ENCODE measurements around the gene NDP. TPM values are rescaled to one million over a fixed set of nuclear protein-coding genes. Genes with fewer than 3 reads are reported as not detected.

NDP gene
- polyA plus RNA-seq, 1 experiment: 0.21 TPM

- Histone ChIP-seq H3K27ac (ENCODE audit: low read depth, low read length) (no peak overlapping the region), H3K9me3 (ENCODE audit: control insufficient read depth, insufficient read depth, low read length) (no peaks in the 10 kb centered on the region), H3K27me3 (ENCODE audit: control insufficient read depth, insufficient read depth, low read length) (no peaks in the 10 kb centered on the region), H3K4me3 (ENCODE audit: low read depth, low read length) (no peak overlapping the region)
- no peak for DNase-seq (ENCODE audit: low read depth, low spot score)
- no peak for TF ChIP-seq CTCF (IDR thresholded peaks at IDR 0.05; ENCODE audit: low read depth, low read length)
- ChIA-PET CTCF (no interaction called here), POLR2A (no interaction called here)
Observed at GRCh38 chrX:43985511-43985910, 12.3 kb upstream of the NDP start.

GRCh38 chrX:43978226-43978625 lies 5.0 kb upstream of the NDP start:
- no peak for DNase-seq (ENCODE audit: low read depth, low spot score)
- POLR2A ChIA-PET: no interaction called here
- H3K9me3 ChIP-seq (ENCODE audit: control insufficient read depth, insufficient read depth, low read length): no peaks in the 10 kb centered on the region
- no peak overlapping the region for H3K27ac ChIP-seq (ENCODE audit: low read depth, low read length)
- no peak for TF ChIP-seq CTCF (IDR thresholded peaks at IDR 0.05; ENCODE audit: low read depth, low read length)
- H3K27me3 ChIP-seq (ENCODE audit: control insufficient read depth, insufficient read depth, low read length): no peaks in the 10 kb centered on the region
- no peak overlapping the region for H3K4me3 ChIP-seq (ENCODE audit: low read depth, low read length)
- CTCF ChIA-PET: interaction anchor here (2.9 kb wide), 1 partner anchor 20 kb away, joined by 10 read pairs; no protein-coding TSS in a partner anchor

GRCh38 chrX:43976205-43976604 lies 3.0 kb upstream of the NDP start:
- DNase-seq (ENCODE audit: low read depth, low spot score): no peak
- ChIA-PET POLR2A (no interaction called here), CTCF (no interaction called here)
- Histone ChIP-seq H3K27ac (ENCODE audit: low read depth, low read length) (no peak overlapping the region), H3K9me3 (ENCODE audit: control insufficient read depth, insufficient read depth, low read length) (no peaks in the 10 kb centered on the region), H3K4me3 (ENCODE audit: low read depth, low read length) (no peak overlapping the region), H3K27me3 (ENCODE audit: control insufficient read depth, insufficient read depth, low read length) (no peaks in the 10 kb centered on the region)
- no peak for TF ChIP-seq CTCF (IDR thresholded peaks at IDR 0.05; ENCODE audit: low read depth, low read length)

GRCh38 chrX:43975796-43976195 lies 2.6 kb upstream of the NDP start:
- ChIA-PET CTCF (no interaction called here), POLR2A (no interaction called here)
- no peak for TF ChIP-seq CTCF (IDR thresholded peaks at IDR 0.05; ENCODE audit: low read depth, low read length)
- no peak for DNase-seq (ENCODE audit: low read depth, low spot score)
- H3K27ac ChIP-seq (ENCODE audit: low read depth, low read length): no peak overlapping the region
- H3K4me3 ChIP-seq (ENCODE audit: low read depth, low read length): no peak overlapping the region
- H3K9me3 ChIP-seq (ENCODE audit: control insufficient read depth, insufficient read depth, low read length): no peaks in the 10 kb centered on the region
- H3K27me3 ChIP-seq (ENCODE audit: control insufficient read depth, insufficient read depth, low read length): no peaks in the 10 kb centered on the region

GRCh38 chrX:43974741-43975465 lies 1.7 kb upstream of the NDP start:
- no peak overlapping the region for H3K4me3 ChIP-seq (ENCODE audit: low read depth, low read length)
- CTCF ChIA-PET: no interaction called here

More at GRCh38 chrX:43974741-43975465, 1.7 kb upstream of the NDP start:
- POLR2A ChIA-PET: no interaction called here
- Histone ChIP-seq H3K27ac (ENCODE audit: low read depth, low read length) (no peak overlapping the region), H3K27me3 (ENCODE audit: control insufficient read depth, insufficient read depth, low read length) (no peaks in the 10 kb centered on the region), H3K9me3 (ENCODE audit: control insufficient read depth, insufficient read depth, low read length) (no peaks in the 10 kb centered on the region)
- TF ChIP-seq CTCF (IDR thresholded peaks at IDR 0.05; ENCODE audit: low read depth, low read length): no peak
- DNase-seq (ENCODE audit: low read depth, low spot score): no peak

Data from AG04450 (cell line).